Transverse colon (tissue), 4 donors: Measurements from ENCODE around the gene UQCC2. TPM values are rescaled to one million over a fixed set of nuclear protein-coding genes. Genes with fewer than 3 reads are reported as not detected.

Experiments used
- DNase-seq: peaks from one replicate; pipeline ENCODE4 v3.0.0-alpha.2; 2019
- H3K27ac ChIP-seq, 4 donors: fragments of 200-600 bp; sonication (generic); 2 replicates each; pipeline ENCODE4 v1.5.1; 2016 to 2018; ENCODE audit warnings: inconsistent platforms in 4 of 4
- H3K27me3 ChIP-seq: fragments of 200-600 bp; sonication (generic); 2 replicates; pipeline ENCODE4 v1.5.1; 2017; ENCODE audit warnings: inconsistent platforms
- H3K36me3 ChIP-seq, 4 donors: fragments of 200-600 bp; sonication (generic); 2 replicates each; pipeline ENCODE4 v1.5.1; 2017 to 2019; ENCODE audit warnings: inconsistent platforms in 4 of 4
- H3K4me1 ChIP-seq, 4 donors: fragments of 200-600 bp; sonication (generic); 2 replicates each; pipeline ENCODE4 v1.5.1; 2017 to 2020; ENCODE audit warnings: inconsistent platforms in 4 of 4
- H3K4me3 ChIP-seq, 4 donors: fragments of 200-600 bp; sonication (generic); 1 replicate in 1 of 4; 2 replicates in 3 of 4; pipeline versions ENCODE4 v1.5.1 to v1.6.1; 2017 to 2019; ENCODE audit warnings: inconsistent platforms in 4 of 4
- H3K9me3 ChIP-seq, 2 donors: fragments of 200-600 bp; sonication (generic); 2 replicates each; pipeline ENCODE4 v1.5.1; 2017 to 2019; ENCODE audit warnings: inconsistent platforms in 2 of 2
- EP300 ChIP-seq: sonication (generic); formaldehyde crosslinking; IDR thresholded peaks from one replicate; pipeline ENCODE4 v1.6.1; 2017; ENCODE audit warnings: antibody characterized with exemption, low read depth
- POLR2A ChIP-seq: fragments of 450-650 bp; IDR thresholded peaks from one replicate; pipeline ENCODE4 v1.6.1; 2016; ENCODE audit warnings: antibody characterized with exemption, mild to moderate bottlenecking, moderate library complexity
- POLR2AphosphoS5 ChIP-seq, 3 donors: sonication (generic); formaldehyde crosslinking; IDR thresholded peaks; one replicate each; pipeline ENCODE4 v1.6.1; 2016; ENCODE audit warnings: antibody characterized with exemption in 3 of 3
- WGBS, 2 donors: methylation state at CpG; one replicate each; pipeline ENCODE4 v1.1.5; 2018; ENCODE audit warnings: low coverage in 1 of 2; 5-methylcytosine and 5-hydroxymethylcytosine counted together
- in situ Hi-C, 4 donors: fragments of 200-750 bp; cut with MboI; loops; one replicate each; pipeline versions ENCODE4 v1.15.0 to v1.15.1; 2017; ENCODE audit warnings: low sequenced_read_pairs in 3 of 4, low pct_ligation_motif_present in 1 of 4, low pct_unique_long_range_greater_than_20kb in 1 of 4
- intact Hi-C: fragments of 100-400 bp; cut with DNase I; formaldehyde crosslinking; loops from one replicate; pipeline ENCODE4 v1.15.1; 2023; ENCODE audit warnings: low total_unique reads
- total RNA-seq, 4 donors: library from RNA; depleted of rRNA; stranded (reverse); fragments of >200 nt; gene quantifications; one replicate each; pipeline ENCODE4 v1.1.0, GENCODE V29; 2016
- TF ChIP-seq, protein P1 (sequence below), 5 experiments: fragments of 200-600 bp in 3 of 5; fragments of 450-650 bp in 2 of 5; sonication (generic) in 3 of 5; IDR thresholded peaks; 1 replicate in 2 of 5; 2 replicates in 3 of 5; pipeline ENCODE4 v1.5.1; 2016 to 2017; ENCODE audit warnings: antibody characterized with exemption in 5 of 5, inconsistent platforms in 3 of 5, mild to moderate bottlenecking in 2 of 5, moderate library complexity in 1 of 5

The UQCC2 gene
- total RNA-seq, 4 donors from 2014 or later, result 2.8 to 17.6 (median 8.8) TPM

DNA sequence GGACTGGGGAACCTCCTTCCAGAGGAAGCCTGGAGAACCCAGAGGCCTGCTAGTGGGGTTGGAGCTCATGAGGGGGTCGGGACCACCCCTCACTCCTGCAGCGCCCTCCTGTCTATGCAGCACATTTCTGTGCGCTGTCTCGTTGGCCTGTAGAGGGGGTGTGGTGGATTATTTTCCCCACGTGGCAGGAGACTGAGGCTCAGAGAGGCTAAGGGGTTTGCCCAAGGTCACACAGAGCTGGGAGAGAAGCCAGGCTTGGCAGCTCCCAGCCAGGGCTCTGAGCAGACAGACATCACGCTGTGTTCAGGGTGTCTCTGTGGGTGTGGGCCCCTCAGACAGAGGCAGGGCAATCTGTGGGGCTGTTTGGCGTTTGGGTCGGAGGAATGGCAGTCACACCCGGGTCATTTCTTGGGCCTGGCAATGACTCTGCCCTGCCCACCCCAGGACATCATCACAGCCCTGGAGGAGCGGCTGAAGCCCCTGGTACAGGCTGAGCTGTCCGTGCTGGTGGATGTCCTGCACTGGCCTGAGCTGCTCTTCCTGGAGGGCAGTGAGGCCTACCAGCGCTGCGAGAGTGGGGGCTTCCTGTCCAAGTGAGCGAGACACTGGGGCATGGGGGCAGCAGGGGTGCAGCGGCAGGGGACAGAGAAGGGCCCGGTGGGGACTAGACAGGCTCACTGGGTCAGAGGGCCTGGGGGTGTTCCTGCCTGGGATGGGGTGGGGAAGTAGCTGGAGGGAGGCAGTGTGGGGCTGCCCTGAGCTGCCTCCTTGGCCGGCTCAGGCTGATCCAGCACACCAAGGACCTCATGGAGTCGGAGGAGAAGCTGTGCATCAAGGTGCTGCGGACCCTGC lies 27.7 kb downstream of the UQCC2 start:
- no peak overlapping the region for H3K27ac ChIP-seq
- H3K36me3 ChIP-seq, result peaks cover 0 to 31% (median 2%) of the 10 kb centered on the region in 4 donors
- no peaks in the 10 kb centered on the region for H3K9me3 ChIP-seq
- intact Hi-C loops (loop anchor here (10.0 kb wide), 1 partner anchor 89 kb away; no protein-coding TSS in a partner anchor), in situ Hi-C loops (no loop called here)
- TF ChIP-seq POLR2A, result no peak
- TF ChIP-seq, protein P1, sequence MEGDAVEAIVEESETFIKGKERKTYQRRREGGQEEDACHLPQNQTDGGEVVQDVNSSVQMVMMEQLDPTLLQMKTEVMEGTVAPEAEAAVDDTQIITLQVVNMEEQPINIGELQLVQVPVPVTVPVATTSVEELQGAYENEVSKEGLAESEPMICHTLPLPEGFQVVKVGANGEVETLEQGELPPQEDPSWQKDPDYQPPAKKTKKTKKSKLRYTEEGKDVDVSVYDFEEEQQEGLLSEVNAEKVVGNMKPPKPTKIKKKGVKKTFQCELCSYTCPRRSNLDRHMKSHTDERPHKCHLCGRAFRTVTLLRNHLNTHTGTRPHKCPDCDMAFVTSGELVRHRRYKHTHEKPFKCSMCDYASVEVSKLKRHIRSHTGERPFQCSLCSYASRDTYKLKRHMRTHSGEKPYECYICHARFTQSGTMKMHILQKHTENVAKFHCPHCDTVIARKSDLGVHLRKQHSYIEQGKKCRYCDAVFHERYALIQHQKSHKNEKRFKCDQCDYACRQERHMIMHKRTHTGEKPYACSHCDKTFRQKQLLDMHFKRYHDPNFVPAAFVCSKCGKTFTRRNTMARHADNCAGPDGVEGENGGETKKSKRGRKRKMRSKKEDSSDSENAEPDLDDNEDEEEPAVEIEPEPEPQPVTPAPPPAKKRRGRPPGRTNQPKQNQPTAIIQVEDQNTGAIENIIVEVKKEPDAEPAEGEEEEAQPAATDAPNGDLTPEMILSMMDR (IDR thresholded peaks at IDR 0.05), result no peak
- no peak for TF ChIP-seq POLR2AphosphoS5 (IDR thresholded peaks at IDR 0.05)
- no peak for TF ChIP-seq EP300
- DNase-seq, result no peak
- H3K27me3 ChIP-seq, result no peaks in the 10 kb centered on the region
- WGBS, 2 donors, result 85 to 100% methylated on average over 1 to 18 of the region's 19 CpGs
- no peak overlapping the region for H3K4me3 ChIP-seq
- no peaks in the 10 kb centered on the region for H3K4me1 ChIP-seq

DNA sequence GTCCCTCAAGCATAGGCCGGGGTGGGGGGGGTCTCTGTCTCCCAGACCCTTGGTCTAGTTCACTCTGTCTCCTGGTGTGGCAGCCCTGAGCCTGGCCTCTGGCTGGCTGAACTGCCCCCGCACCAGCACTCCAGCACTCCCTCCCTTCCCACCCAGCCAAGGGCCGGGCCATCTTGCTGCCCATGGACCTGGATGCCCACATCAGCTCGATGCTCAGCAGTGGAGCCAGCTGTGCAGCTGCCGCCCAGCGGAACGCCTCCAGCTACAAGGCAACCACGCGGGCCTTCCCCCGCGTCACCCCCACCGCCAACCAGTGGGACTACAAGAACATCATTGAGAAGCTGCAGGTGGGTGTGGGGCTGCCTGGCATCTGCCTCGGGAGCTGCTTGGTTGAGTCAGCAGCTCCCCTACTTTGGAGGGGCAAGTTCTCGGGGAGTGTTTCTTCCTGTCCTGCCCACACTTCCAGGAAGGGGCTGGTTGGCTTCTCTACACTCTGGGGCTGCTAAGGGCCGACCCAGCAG lies 28.4 kb downstream of the UQCC2 start:
- in situ Hi-C loops (no loop called here), intact Hi-C loops (loop anchor here (10.0 kb wide), 1 partner anchor 88 kb away; no protein-coding TSS in a partner anchor)
- DNase-seq, result no peak
- WGBS, 2 donors, result 96% methylated on average over 14 of the region's 15 CpGs; no CpG with 5 or more reads in 1 of the 2 donors
- H3K27ac ChIP-seq, result no peak overlapping the region
- TF ChIP-seq POLR2AphosphoS5 (IDR thresholded peaks at IDR 0.05), result no peak
- no peak for TF ChIP-seq POLR2A
- TF ChIP-seq, protein P1 (IDR thresholded peaks at IDR 0.05), result no peak
- TF ChIP-seq EP300, result no peak
- no peaks in the 10 kb centered on the region for H3K9me3 ChIP-seq
- no peaks in the 10 kb centered on the region for H3K4me1 ChIP-seq
- H3K36me3 ChIP-seq, result peaks cover 0 to 29% (median 2%) of the 10 kb centered on the region in 4 donors
- H3K4me3 ChIP-seq, result no peak overlapping the region
- no peaks in the 10 kb centered on the region for H3K27me3 ChIP-seq

DNA sequence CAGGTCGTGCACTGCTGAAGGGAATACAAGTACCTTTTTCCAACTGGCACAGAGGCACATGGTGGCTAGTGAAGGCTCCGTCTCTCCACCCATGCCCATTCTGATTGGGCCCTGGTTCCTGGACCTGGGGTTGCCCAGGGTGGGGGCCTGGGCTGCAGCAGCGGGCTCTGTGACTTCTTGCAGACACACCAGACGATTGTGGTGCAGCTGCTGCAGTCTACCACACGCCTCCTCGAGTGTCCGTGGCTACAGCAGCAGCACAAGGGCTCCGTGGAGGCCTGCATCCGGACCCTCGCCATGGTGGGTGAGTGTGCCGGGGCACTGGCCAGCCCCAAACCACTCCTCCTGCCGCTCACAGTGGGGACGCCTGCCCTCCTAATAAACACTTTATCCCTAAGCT lies 29.2 kb downstream of the UQCC2 start:
- 90 to 100% methylated on average over 3 to 13 of the region's 13 CpGs for WGBS, 2 donors
- no peaks in the 10 kb centered on the region for H3K27me3 ChIP-seq
- DNase-seq, result no peak
- H3K9me3 ChIP-seq, result no peaks in the 10 kb centered on the region
- intact Hi-C loops, result loop anchor here (10.0 kb wide), 1 partner anchor 88 kb away; no protein-coding TSS in a partner anchor
- no peak overlapping the region for H3K27ac ChIP-seq
- in situ Hi-C loops, result no loop called here
- H3K4me1 ChIP-seq, result no peaks in the 10 kb centered on the region
- TF ChIP-seq, protein P1 (IDR thresholded peaks at IDR 0.05), result no peak
- TF ChIP-seq POLR2A (no peak), POLR2AphosphoS5 (IDR thresholded peaks at IDR 0.05) (no peak), EP300 (no peak)
- H3K4me3 ChIP-seq, result no peak overlapping the region
- H3K36me3 ChIP-seq, result peaks cover 0 to 28% (median 4%) of the 10 kb centered on the region in 4 donors

DNA sequence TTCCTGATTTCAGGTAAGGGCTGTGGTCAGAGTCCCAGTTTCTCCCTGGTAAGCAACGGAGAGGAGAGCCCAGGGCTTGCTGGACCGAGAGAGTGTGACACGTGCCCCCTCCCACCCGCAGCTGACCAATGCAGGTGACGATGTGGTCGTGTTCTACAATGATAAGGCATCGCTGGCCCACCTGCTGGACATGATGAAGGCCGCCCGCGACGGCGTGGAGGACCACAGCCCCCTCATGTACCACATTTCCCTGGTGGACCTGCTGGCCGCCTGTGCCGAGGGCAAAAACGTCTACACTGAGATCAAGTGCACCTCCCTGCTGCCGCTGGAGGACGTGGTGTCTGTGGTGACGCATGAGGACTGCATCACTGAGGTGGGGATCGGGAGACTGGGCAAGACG lies 31.7 kb downstream of the UQCC2 start:
- no peaks in the 10 kb centered on the region for H3K4me1 ChIP-seq
- in situ Hi-C loops (no loop called here), intact Hi-C loops (loop anchor here (10.0 kb wide), 1 partner anchor 85 kb away; no protein-coding TSS in a partner anchor)
- WGBS, 2 donors, result 90 to 97% methylated on average over 2 to 19 of the region's 20 CpGs
- no peaks in the 10 kb centered on the region for H3K27me3 ChIP-seq
- no peaks in the 10 kb centered on the region for H3K9me3 ChIP-seq
- TF ChIP-seq, protein P1 (IDR thresholded peaks at IDR 0.05), result no peak
- TF ChIP-seq EP300 (no peak), POLR2A (no peak), POLR2AphosphoS5 (IDR thresholded peaks at IDR 0.05) (no peak)
- no peak overlapping the region for H3K4me3 ChIP-seq
- no peak overlapping the region for H3K27ac ChIP-seq
- DNase-seq, result no peak
- peaks cover 0 to 15% (median 7%) of the 10 kb centered on the region in 4 donors for H3K36me3 ChIP-seq
